ENCODE data around the gene AKT2. TPM values are rescaled to one million over a fixed set of nuclear protein-coding genes. Genes with fewer than 3 reads are reported as not detected.

Gene AKT2
- total and polyA plus RNA-seq, 2 of the 8 experiments (the other 6 are each of a cell fraction or from before 2014, with no cell fraction given), result 151 to 183 TPM

- H3K27me3 ChIP-seq (replicated peaks in 1 of 4; ENCODE audit: control insufficient read depth in 3 of 4, extremely low read depth in 1 of 4, insufficient read depth in 3 of 4, low read length in 3 of 4), result no peaks in the 10 kb centered on the region
- H3K4ac ChIP-seq (replicated peaks; ENCODE audit: insufficient read length, low read depth, low read length), result no peak overlapping the region
- H3K79me1 ChIP-seq (ENCODE audit: low read depth, low read length), result peaks cover 2% of the 10 kb centered on the region; the same call in 1 of the 2 replicates
- H3K4me3 ChIP-seq (ENCODE audit: extremely low read depth in 1 of 4, insufficient read depth in 2 of 4, low read depth in 3 of 4, low read length in 4 of 4), result no peak overlapping the region
- H4K5ac ChIP-seq (ENCODE audit: insufficient read length, low read depth, low read length), result no peak overlapping the region
- H2AK5ac ChIP-seq (ENCODE audit: low read depth, low read length), result no peak overlapping the region
- no peak overlapping the region for H4K8ac ChIP-seq (ENCODE audit: extremely low read depth, insufficient read depth, low read length)
- H3K56ac ChIP-seq (replicated peaks; ENCODE audit: insufficient read length, low read depth, low read length), result no peak overlapping the region
- POLR2A ChIA-PET (ENCODE audit: partially characterized antibody), result interaction anchor here (1.4 kb wide), 1 partner anchor 41 kb away, joined by 3 read pairs; no protein-coding TSS in a partner anchor
- no peak overlapping the region for H3K23ac ChIP-seq (ENCODE audit: insufficient read length)
- H4K91ac ChIP-seq (replicated peaks; ENCODE audit: insufficient read length, low read length), result no peak overlapping the region
- FAIRE-seq (no peak), DNase-seq (ENCODE audit: low read depth in 1 of 2, low spot score in 2 of 2) (no peak)
- H2BK20ac ChIP-seq (ENCODE audit: low read length), result no peak overlapping the region
- peaks cover 2 to 8% of the 10 kb centered on the region in 2 experiments for H4K20me1 ChIP-seq (replicated peaks in 1 of 2; ENCODE audit: control insufficient read depth in 1 of 2, insufficient read depth in 2 of 2, low read length in 2 of 2)
- H2BK120ac ChIP-seq (replicated peaks; ENCODE audit: low read depth, low read length), result no peak overlapping the region
- peaks cover 4 to 32% (median 10%) of the 10 kb centered on the region in 4 experiments; a peak in 5 of 8 replicates for H3K36me3 ChIP-seq (ENCODE audit: control insufficient read depth in 2 of 4, insufficient read depth in 4 of 4, low read length in 3 of 4)
- no peak overlapping the region for H2BK5ac ChIP-seq (ENCODE audit: low read depth, low read length)
- no peak overlapping the region for H3K4me2 ChIP-seq (ENCODE audit: insufficient read depth in 1 of 2, low read depth in 2 of 2, low read length in 2 of 2)
- H2BK12ac ChIP-seq (ENCODE audit: low read depth, low read length), result no peak overlapping the region
- H3K14ac ChIP-seq (ENCODE audit: insufficient read length), result no peak overlapping the region
- H3K9me3 ChIP-seq (ENCODE audit: insufficient read depth in 2 of 2, low read depth in 1 of 2, low read length in 1 of 2), result no peaks in the 10 kb centered on the region
- no peaks in the 10 kb centered on the region for H3K79me2 ChIP-seq (ENCODE audit: control insufficient read depth in 1 of 2, insufficient read depth in 2 of 2, low read length in 2 of 2)
- H3K9ac ChIP-seq (replicated peaks in 1 of 4; ENCODE audit: extremely low read depth in 1 of 4, low read depth in 3 of 4, low read length in 3 of 4), result no peak overlapping the region
- no peaks in the 10 kb centered on the region; a peak in 1 of 7 replicates for H3K4me1 ChIP-seq (replicated peaks in 1 of 4; ENCODE audit: control insufficient read depth in 3 of 4, insufficient read depth in 4 of 4, low read length in 3 of 4)
- no peak overlapping the region for H2AFZ ChIP-seq (ENCODE audit: low read length)
- TF ChIP-seq CBX8 (IDR thresholded peaks at IDR 0.05; ENCODE audit: borderline replicate concordance, low read depth, low read length) (no peak), SP4 (IDR thresholded peaks at IDR 0.05; ENCODE audit: low read length) (no peak), HDAC2 (IDR thresholded peaks at IDR 0.05; ENCODE audit: borderline replicate concordance in 1 of 2, low read depth in 2 of 2, low read length in 2 of 2) (no peak), YY1 (IDR thresholded peaks at IDR 0.05; ENCODE audit: low read depth, low read length) (no peak), RFX5 (IDR thresholded peaks at IDR 0.05; ENCODE audit: borderline replicate concordance, low read depth, low read length) (no peak), RXRA (IDR thresholded peaks at IDR 0.05; ENCODE audit: insufficient read depth, low read depth, low read length) (no peak), MAFK (IDR thresholded peaks at IDR 0.05; ENCODE audit: low read depth, low read length) (no peak)
- H3K23me2 ChIP-seq (ENCODE audit: low read depth, low read length), result no peaks in the 10 kb centered on the region
- WGBS, 2 experiments (ENCODE audit: extremely low coverage in 1 of 2, insufficient coverage in 1 of 2, insufficient read length in 1 of 2, insufficient replicate concordance in 2 of 2, low coverage in 1 of 2, low lambda C conversion rate in 2 of 2, missing lambda C conversion rate in 1 of 2), result 91% methylated on average over 6 of the region's 6 CpGs; no CpG with 5 or more reads in 1 of the 2 experiments
- H3K18ac ChIP-seq (ENCODE audit: extremely low read depth, low read length), result no peak overlapping the region
- H3K27ac ChIP-seq (ENCODE audit: low read depth, low read length), result no peak overlapping the region
- H2BK15ac ChIP-seq (ENCODE audit: low read length), result no peak overlapping the region
- CTCF ChIA-PET (ENCODE audit: partially characterized antibody), result interaction anchor here (1.5 kb wide), 1 partner anchor 9 kb away, joined by 6 read pairs; no protein-coding TSS in a partner anchor
Observed at GRCh38 chr19:40240332-40240731, 44.8 kb downstream of the AKT2 start.

Data from H1 (cell line).